ENCODE results near the gene SORBS1.

The SORBS1 gene

GRCh38 chr10:95561177-95561863 is at the start of gene SORBS1:
Gene SORBS1 (minus strand): TSS chr10:95561371. CDS start chr10:95441135, 120,236 bp downstream.
- peak; percentile 9 for FAIRE-seq

- FAIRE-seq: no peak
Measured at GRCh38 chr10:95610727-95611126, 49.6 kb upstream of the SORBS1 start.

DNA sequence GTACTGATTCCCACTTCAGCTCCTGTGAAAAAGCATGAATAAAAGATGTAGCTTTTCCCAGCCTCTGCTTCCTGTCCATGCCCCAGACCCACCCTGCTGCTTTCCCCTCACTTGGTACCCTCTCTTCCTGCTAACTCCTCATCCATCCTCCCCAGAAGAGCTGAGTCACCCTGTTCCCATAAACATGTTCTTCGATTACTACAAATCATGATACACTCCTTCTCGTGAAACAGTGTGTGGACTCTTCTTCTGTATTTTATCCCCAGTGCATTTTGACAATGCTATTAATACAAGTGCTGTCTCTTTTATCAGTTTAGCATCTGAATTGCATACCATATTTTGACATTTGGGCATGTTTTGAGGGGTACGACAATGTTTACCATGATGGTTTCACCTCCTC is 45.8 kb upstream of the SORBS1 start:
- no peak for FAIRE-seq

DNA sequence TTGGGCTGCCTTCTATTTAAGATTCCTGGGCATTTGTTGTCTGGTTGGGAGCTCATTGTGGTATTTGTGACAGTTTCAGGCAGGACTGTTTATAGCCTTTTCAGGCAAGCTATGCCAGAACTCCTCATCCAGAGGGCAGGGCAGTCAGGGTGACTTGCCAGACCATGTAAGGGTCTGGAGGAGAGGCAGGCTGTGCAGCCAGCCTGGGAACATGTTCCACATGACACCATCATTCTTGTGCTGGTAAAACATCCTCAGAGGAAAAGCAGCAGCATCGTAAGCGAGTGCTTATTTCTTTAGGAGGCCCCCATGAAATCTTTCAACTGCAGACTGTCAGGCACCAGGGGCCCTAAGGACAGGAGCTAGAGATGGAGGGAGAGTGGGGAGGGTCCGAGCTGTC is 44.0 kb upstream of the SORBS1 start:
- FAIRE-seq: no peak

DNA sequence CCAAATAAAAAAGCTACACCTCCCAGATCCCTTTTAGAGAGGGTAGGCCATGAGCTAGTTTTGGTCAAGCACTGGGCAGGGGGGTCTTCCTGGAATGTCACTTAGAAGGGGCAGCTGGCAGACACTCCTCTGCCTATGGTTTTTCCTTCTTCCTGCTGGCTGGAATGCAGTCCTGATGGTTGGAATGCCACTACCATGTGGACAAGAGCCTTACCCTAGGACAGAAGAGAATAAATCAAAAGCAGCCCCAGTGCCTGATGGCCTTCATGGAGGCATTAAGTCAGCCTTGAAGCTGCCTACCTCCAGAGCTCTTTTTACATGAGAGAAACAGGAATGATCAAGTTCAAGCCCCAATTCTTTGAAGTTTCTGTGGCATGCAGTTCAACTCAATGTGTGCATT is 43.5 kb upstream of the SORBS1 start:
- FAIRE-seq: no peak

- FAIRE-seq: no peak
Measured at GRCh38 chr10:95602382-95602781, 41.2 kb upstream of the SORBS1 start.

GRCh38 chr10:95601116-95601719 is 40.0 kb upstream of the SORBS1 start:
- peak; percentile 96 for FAIRE-seq

GRCh38 chr10:95600158-95600557 is 39.0 kb upstream of the SORBS1 start:
- FAIRE-seq: no peak

DNA sequence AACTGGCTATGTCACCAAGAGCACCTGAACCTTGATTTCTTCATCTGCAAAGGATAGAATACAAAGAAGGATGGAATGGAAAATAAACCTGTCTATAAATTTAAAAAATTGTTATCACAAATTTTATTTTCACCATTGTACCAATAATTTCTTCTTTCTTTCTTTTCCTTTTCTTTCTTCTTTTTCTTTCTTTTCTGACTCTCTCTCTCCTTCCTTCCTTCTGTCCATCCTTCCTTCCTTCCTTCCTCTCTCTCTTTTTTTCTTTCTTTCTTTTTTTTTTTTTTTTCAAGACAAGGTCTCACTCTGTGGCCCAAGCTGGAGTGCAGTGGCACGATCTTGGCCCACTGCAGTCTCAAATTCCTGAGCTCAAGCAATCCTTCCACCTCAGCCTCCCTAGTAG is 36.6 kb upstream of the SORBS1 start:
- no peak for FAIRE-seq

- no peak for FAIRE-seq
Measured at GRCh38 chr10:95588025-95588424, 26.9 kb upstream of the SORBS1 start.

- no peak for FAIRE-seq
Measured at GRCh38 chr10:95579835-95580535, 18.8 kb upstream of the SORBS1 start.

DNA sequence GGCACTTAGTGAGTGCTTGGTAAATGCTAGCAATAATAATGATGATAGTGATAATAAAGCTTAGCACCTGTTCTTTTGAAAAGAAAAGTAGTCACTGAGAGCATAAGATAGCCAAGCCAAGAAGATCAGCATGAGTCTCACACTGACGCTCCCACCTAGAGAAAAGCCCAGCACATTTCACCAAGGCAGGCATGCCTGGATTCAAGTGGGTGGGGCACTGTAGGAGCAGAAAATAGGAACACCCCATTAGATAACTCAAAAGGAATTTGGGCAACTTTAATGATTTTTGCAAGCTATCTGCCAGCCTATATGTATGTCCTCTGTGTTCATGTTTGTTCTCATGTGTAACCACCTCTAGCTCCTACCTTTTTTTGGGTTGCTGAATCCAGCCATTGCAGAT is 18.1 kb upstream of the SORBS1 start:
- no peak for FAIRE-seq

DNA sequence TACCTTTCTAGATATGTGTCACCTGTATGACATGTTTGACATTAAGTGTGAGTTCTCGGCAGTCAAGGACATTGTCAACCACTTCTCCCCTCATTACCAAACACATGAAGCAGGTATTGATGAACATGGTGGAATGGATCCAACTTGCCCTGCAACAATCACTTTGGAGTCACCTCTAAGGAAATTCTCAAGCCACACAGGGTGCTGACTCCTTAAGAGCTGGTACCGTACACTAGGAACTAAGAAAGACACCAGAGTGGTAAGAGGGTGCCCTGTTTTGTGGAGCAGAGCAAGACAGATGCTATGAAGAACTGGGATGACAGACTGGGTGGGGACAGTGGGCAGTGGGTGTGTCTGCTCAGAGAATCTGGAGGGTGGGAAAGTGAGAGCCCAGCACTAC is 17.4 kb upstream of the SORBS1 start:
- no peak for FAIRE-seq

- no peak for FAIRE-seq
Measured at GRCh38 chr10:95574649-95575365, 13.6 kb upstream of the SORBS1 start.

GRCh38 chr10:95573964-95574604 is 12.9 kb upstream of the SORBS1 start:
- FAIRE-seq: no peak

GRCh38 chr10:95573527-95573926 is 12.4 kb upstream of the SORBS1 start:
- no peak for FAIRE-seq

DNA sequence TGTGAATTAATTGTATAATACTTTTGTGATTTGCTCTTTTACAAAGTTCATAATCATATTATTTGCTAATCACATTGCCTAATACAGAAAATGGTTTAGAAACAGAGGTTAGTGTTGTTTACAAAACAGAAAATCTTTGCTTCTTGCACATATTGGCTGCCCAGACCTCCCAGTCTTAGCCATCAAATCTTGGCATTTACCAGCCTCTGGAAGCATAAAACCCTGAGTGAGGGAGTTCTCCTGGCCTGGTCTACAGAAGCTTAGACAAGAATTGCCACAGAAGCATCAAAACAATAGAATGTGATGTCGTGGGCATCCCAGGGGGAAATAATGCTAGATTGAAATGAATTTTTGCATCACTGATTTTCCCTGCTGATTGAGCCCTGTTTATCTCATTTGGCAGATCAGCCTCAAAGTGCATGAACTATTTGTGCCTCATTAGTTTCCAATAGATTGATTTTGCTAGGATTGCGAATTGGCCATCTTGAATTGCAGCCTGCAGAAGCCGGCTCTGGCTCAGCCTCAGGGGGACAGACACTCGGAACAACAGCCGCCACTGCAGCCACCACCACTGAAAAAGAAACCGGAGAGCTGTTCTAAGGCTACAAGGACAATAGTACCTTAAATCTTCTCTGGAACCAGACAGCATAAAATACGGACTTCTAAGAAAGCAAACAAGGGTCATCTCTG is 11.1 kb upstream of the SORBS1 start:
- no peak for FAIRE-seq

- no peak for FAIRE-seq
Measured at GRCh38 chr10:95571390-95571789, 10.2 kb upstream of the SORBS1 start.

DNA sequence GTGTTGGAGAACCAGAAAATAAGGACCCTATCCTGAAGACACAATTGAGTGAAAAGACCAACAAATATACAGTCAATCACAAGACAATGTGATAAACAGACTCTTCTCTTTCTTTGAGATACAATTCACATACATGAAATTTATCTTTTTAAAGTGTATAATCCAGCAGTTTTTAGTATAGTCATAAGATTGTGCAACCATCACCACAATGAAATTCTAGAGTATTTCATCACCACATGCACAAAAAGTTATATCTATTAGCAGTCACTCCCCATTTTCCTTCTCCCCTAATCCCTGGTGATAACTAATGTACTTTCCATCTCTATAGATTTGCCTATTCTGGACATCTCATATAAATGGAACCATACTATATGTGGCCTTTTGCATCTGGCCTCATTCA is 8.2 kb upstream of the SORBS1 start:
- no peak for FAIRE-seq

- no peak for FAIRE-seq
Measured at GRCh38 chr10:95567903-95568630, 6.9 kb upstream of the SORBS1 start.

DNA sequence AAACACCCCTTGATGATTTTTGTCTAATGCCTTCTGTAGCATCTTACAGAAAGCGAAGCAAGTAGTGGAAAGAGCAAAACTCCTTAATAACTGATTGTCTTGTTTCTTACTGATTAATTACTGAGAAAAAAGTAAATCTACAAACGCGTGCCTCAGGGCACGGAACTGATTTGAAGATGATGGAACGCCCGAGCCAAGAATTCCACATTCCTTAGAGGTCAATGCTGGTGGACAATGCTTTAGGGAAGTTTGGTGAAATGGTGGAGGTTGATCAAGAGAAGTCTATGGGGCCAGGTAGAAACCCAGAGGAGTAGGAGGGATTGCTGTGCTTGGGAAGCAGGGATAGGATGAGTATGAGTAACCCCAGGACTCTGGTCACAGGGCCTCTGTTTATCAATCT is 5.0 kb upstream of the SORBS1 start:
- no peak for FAIRE-seq

DNA sequence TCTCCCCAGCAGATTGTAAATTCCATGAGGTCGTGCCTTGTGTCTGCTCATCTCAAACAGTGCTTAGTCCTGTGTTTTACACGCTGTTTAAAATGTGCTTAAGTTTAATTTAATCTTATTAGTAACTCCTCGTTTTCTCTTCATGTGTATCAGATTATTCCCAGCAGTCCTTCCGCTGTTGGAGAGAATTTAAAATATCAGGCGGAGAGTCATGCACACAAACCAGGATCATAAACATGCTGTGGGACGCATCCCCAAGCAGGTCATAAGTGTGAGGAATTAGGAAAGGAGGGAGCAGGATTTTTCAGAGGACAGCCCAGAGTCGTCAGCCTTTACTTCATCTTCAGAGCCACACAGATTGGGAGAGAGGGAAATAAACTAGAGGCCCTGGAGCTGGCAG is 4.2 kb upstream of the SORBS1 start:
- FAIRE-seq: no peak
